HEK293T (cell line): ENCODE data around the gene EYA3.

Experiments
- BHLHE40 ChIP-seq: fragments of 450-650 bp; IDR thresholded peaks from 2 replicates; pipeline ENCODE4 v1.6.1; 2016; ENCODE audit warnings: mild to moderate bottlenecking, moderate library complexity, borderline replicate concordance
- ELF4 ChIP-seq: fragments of 450-650 bp; IDR thresholded peaks from 2 replicates; pipeline ENCODE4 v1.6.1; 2017; ENCODE audit warnings: antibody characterized with exemption
- FOXA1 ChIP-seq: fragments of 450-650 bp; IDR thresholded peaks from 2 replicates; pipeline ENCODE4 v1.6.1; 2016; ENCODE audit warnings: mild to moderate bottlenecking
- FOXK2 ChIP-seq: fragments of 450-650 bp; IDR thresholded peaks from 2 replicates; pipeline ENCODE4 v1.6.1; 2016; ENCODE audit warnings: mild to moderate bottlenecking
- FOXM1 ChIP-seq: fragments of 450-650 bp; IDR thresholded peaks from 2 replicates; pipeline ENCODE4 v1.6.1; 2017; ENCODE audit warnings: mild to moderate bottlenecking, borderline replicate concordance
- HDGF ChIP-seq: fragments of 450-650 bp; IDR thresholded peaks from 2 replicates; pipeline ENCODE4 v1.6.1; 2017; ENCODE audit warnings: antibody characterized with exemption, borderline replicate concordance
- L3MBTL2 ChIP-seq: fragments of 450-650 bp; conservative IDR thresholded peaks from 2 replicates; pipeline ENCODE4 v1.6.1; 2016; ENCODE audit warnings: mild to moderate bottlenecking
- LEF1 ChIP-seq: fragments of 450-650 bp; IDR thresholded peaks from 2 replicates; pipeline ENCODE4 v1.6.1; 2017; ENCODE audit warnings: mild to moderate bottlenecking, borderline replicate concordance
- NFRKB ChIP-seq: fragments of 450-650 bp; IDR thresholded peaks from 2 replicates; pipeline ENCODE4 v1.6.1; 2016; ENCODE audit warnings: mild to moderate bottlenecking, moderate library complexity
- SP1 ChIP-seq: fragments of 450-650 bp; IDR thresholded peaks from 2 replicates; pipeline ENCODE4 v1.6.1; 2017
- SUZ12 ChIP-seq: fragments of 450-650 bp; IDR thresholded peaks from 2 replicates; pipeline ENCODE4 v1.6.1; 2016; ENCODE audit warnings: mild to moderate bottlenecking
- TARDBP ChIP-seq: fragments of 450-650 bp; IDR thresholded peaks from 2 replicates; pipeline ENCODE4 v1.6.1; 2016
- ZNF384 ChIP-seq: fragments of 450-650 bp; IDR thresholded peaks from 2 replicates; pipeline ENCODE4 v1.6.1; 2016
- TF ChIP-seq, protein P1 (sequence below): fragments of 450-650 bp; IDR thresholded peaks from 2 replicates; pipeline ENCODE4 v1.6.1; 2016

DNA sequence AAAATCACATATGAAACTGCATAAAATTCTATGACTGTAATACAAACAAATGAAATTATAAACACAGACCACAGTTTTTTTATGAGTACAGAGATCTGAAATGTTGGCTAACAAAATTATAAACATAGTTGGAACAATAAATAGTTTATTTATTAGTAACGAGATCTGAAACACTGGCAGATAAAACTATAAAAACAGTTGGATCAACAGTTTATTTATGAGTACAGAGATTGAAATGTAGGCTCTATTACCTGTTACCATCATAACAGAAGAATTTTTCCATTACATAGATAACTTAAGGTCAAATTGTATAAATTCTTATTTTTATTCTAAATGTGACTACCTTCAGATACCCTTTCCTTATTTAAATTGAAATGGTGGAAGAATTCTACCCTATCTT lies 14.5 kb downstream of the EYA3 start:
- no peak for TF ChIP-seq FOXM1
- TF ChIP-seq BHLHE40 = no peak
- TF ChIP-seq NFRKB = no peak
- TF ChIP-seq HDGF = no peak
- no peak for TF ChIP-seq FOXA1
- no peak for TF ChIP-seq SP1
- TF ChIP-seq ZNF384 = no peak
- TF ChIP-seq L3MBTL2 = no peak
- TF ChIP-seq TARDBP = no peak
- TF ChIP-seq LEF1 = no peak
- no peak for TF ChIP-seq ELF4
- TF ChIP-seq SUZ12 = no peak
- TF ChIP-seq, protein P1, sequence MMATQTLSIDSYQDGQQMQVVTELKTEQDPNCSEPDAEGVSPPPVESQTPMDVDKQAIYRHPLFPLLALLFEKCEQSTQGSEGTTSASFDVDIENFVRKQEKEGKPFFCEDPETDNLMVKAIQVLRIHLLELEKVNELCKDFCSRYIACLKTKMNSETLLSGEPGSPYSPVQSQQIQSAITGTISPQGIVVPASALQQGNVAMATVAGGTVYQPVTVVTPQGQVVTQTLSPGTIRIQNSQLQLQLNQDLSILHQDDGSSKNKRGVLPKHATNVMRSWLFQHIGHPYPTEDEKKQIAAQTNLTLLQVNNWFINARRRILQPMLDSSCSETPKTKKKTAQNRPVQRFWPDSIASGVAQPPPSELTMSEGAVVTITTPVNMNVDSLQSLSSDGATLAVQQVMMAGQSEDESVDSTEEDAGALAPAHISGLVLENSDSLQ = no peak
- TF ChIP-seq FOXK2 = no peak
